Activated B cell treated with CpG ODN at 0.5 μM for 24 hours (primary cell): ENCODE data around the gene CABP7. TPM values are rescaled to one million over a fixed set of nuclear protein-coding genes. Genes with fewer than 3 reads are reported as not detected.

Experiments used
- ATAC-seq: fragments of 200-7000 bp; cut with Tn5 transposase; one replicate; pipeline ENCODE4 v1.10.0; 2021; ENCODE audit warnings: low read depth, mild to moderate bottlenecking, moderate library complexity
- CTCF ChIA-PET: fragments of 350-600 bp; sonication (Branson Sonifier 250); formaldehyde crosslinking; loops from one replicate; lab custom pipeline; 2021; ENCODE audit warnings: antibody characterized with exemption; lab: Charles Lee
- POLR2A ChIA-PET: fragments of 350-600 bp; sonication (Branson Sonifier 250); formaldehyde crosslinking; loops from one replicate; lab custom pipeline; 2021; ENCODE audit warnings: antibody characterized with exemption; lab: Charles Lee
- DNase-seq: peaks from one replicate; pipeline ENCODE4 v3.0.0; 2022
- H3K27ac Mint-ChIP-seq: one replicate; pipeline ENCODE4 v1.8.0; 2020; ENCODE audit warnings: mixed read lengths
- H3K27me3 Mint-ChIP-seq: one replicate; pipeline ENCODE4 v1.8.0; 2021; ENCODE audit warnings: mixed read lengths
- H3K36me3 Mint-ChIP-seq: one replicate; pipeline ENCODE4 v1.8.0; 2021; ENCODE audit warnings: low read depth, mixed read lengths
- H3K4me1 Mint-ChIP-seq: one replicate; pipeline ENCODE4 v1.8.0; 2021; ENCODE audit warnings: mixed read lengths
- H3K4me3 Mint-ChIP-seq: one replicate; pipeline ENCODE4 v1.8.0; 2020; ENCODE audit warnings: mild to moderate bottlenecking, mixed read lengths
- H3K9me3 Mint-ChIP-seq: one replicate; pipeline ENCODE4 v1.8.0; 2020; ENCODE audit warnings: mixed read lengths
- intact Hi-C: fragments of 100-400 bp; cut with micrococcal nuclease; formaldehyde crosslinking; loops from one replicate; pipeline ENCODE4 v1.15.1; 2024
- total RNA-seq: library from RNA; stranded (reverse); gene quantifications from 2 replicates; pipeline ENCODE4 v1.2.3, GENCODE V29; 2022
- TF ChIP-seq, protein P1 (sequence below): fragments of 200-600 bp; IDR thresholded peaks from one replicate; pipeline ENCODE4 v1.8.0; 2022; ENCODE audit warnings: antibody characterized with exemption, mild to moderate bottlenecking

The CABP7 gene
- total RNA-seq, 1 donor from 2014 or later, result 0.07 TPM

DNA sequence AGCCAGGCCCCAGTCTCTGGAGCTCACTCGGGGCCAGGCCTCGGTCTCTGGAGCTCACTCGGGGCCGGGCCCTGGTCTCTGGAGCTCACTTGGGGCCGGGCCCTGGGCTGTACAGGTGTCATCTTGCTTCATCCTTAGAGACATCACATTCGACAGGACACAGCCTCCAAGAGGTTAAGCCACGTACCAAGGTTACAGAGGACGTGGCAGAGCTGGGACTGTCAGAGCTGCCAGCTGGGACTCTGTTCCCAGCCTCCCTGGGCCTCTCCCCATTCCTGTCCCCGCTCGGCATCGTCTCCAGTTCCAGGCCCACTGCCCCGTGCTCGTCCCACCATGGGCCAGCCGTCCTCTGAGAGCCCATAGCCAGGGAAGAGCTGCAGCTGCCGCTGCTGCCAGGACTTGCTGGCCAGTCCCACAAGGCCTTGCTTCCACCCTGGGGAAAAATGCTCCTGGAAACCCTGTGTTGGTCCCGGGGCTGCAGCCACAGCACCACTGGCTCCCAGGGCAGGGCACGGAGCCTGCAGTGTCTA lies 19.6 kb downstream of the CABP7 start:
- no peak overlapping the region for H3K27ac Mint-ChIP-seq
- no peaks in the 10 kb centered on the region for H3K4me1 Mint-ChIP-seq

DNA sequence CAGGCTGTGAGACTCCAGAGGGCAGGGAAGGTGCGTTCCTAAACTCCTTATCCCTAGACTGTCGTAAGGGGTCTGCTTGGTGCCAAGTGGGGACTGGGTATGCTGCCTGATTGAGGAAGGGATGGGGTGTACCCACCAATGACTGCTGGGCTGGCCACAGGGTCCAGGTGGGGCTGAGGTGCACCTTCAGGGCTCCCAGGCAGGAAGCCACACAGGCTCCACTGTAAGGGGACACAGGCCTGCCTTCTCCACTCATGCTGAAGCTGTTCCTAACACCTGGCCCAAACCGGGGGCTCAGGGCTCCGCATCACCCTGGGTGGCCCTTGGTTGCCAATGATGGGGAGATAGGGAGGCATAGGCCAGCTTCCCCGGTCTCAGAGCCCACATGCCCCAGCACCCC lies 20.4 kb downstream of the CABP7 start:
- H3K9me3 Mint-ChIP-seq, result no peaks in the 10 kb centered on the region
- TF ChIP-seq, protein P1, sequence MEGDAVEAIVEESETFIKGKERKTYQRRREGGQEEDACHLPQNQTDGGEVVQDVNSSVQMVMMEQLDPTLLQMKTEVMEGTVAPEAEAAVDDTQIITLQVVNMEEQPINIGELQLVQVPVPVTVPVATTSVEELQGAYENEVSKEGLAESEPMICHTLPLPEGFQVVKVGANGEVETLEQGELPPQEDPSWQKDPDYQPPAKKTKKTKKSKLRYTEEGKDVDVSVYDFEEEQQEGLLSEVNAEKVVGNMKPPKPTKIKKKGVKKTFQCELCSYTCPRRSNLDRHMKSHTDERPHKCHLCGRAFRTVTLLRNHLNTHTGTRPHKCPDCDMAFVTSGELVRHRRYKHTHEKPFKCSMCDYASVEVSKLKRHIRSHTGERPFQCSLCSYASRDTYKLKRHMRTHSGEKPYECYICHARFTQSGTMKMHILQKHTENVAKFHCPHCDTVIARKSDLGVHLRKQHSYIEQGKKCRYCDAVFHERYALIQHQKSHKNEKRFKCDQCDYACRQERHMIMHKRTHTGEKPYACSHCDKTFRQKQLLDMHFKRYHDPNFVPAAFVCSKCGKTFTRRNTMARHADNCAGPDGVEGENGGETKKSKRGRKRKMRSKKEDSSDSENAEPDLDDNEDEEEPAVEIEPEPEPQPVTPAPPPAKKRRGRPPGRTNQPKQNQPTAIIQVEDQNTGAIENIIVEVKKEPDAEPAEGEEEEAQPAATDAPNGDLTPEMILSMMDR, result no peak
- peaks cover 53% of the 10 kb centered on the region for H3K36me3 Mint-ChIP-seq
- H3K27ac Mint-ChIP-seq, result no peak overlapping the region
- DNase-seq (no peak), ATAC-seq (no peak)
- no peak overlapping the region for H3K4me3 Mint-ChIP-seq
- H3K4me1 Mint-ChIP-seq, result no peaks in the 10 kb centered on the region
- ChIA-PET CTCF (no interaction called here), POLR2A (no interaction called here)
- intact Hi-C loops, result no loop called here
- H3K27me3 Mint-ChIP-seq, result no peaks in the 10 kb centered on the region

More for the DNA sequence above, 19.6 kb downstream of the CABP7 start:
- Mint-ChIP-seq H3K36me3 (peaks cover 48% of the 10 kb centered on the region), H3K4me3 (no peak overlapping the region), H3K27me3 (no peaks in the 10 kb centered on the region), H3K9me3 (no peaks in the 10 kb centered on the region)
- ChIA-PET CTCF (no interaction called here), POLR2A (no interaction called here)
- TF ChIP-seq, protein P1, result no peak
- ATAC-seq (no peak), DNase-seq (no peak)
- intact Hi-C loops, result no loop called here

DNA sequence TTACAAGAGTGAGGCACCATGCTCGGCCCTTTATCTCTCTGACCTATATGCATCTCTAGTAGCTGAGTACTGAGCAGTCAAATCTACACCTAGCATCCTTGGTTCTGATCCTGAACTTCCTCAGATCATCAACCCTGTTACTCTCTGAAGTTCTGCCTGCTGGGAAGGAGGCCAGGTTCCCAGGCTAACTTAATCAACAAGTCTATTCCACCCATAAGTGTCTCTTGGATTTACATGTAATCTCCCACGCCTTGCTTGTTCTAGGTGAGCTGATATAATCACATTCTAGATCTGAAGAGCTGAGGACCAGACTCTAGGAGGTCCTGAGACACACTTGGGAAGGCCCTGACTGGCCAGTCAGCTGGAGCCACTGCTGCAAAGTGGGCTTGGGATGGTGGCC lies 22.1 kb downstream of the CABP7 start:
- no peak overlapping the region for H3K27ac Mint-ChIP-seq
- H3K4me3 Mint-ChIP-seq, result no peak overlapping the region
- H3K27me3 Mint-ChIP-seq, result no peaks in the 10 kb centered on the region
- ChIA-PET CTCF (no interaction called here), POLR2A (interaction anchor here (1.4 kb wide), 1 partner anchor 25 kb away, joined by 4 read pairs; the partner anchor contains the start of genes UQCR10 and ZMAT5)
- H3K9me3 Mint-ChIP-seq, result no peaks in the 10 kb centered on the region
- intact Hi-C loops, result no loop called here
- H3K4me1 Mint-ChIP-seq, result no peaks in the 10 kb centered on the region
- ATAC-seq, result no peak
- TF ChIP-seq, protein P1, result no peak
- no peak for DNase-seq
- peaks cover 62% of the 10 kb centered on the region for H3K36me3 Mint-ChIP-seq

DNA sequence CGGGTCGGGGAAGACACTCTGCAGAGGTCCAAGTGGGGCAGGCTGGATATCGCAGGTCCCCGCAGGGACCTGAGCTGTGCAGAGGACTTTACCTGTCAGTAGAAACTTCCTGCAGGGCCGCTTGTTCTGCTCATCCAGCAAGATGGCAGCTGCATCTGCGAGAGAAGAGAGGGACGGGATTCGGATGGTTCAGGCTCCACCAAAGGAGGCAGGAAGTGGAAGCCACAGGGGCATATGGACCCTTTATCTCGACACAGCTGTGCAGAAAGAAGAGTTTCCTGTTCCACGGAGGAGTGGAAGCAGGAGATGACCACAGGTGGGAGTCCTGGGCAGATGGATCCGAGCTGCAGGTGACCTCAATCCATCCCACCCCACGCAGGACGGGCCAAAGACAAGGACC lies 22.5 kb downstream of the CABP7 start:
- DNase-seq (no peak), ATAC-seq (no peak)
- ChIA-PET POLR2A (interaction anchor here (1.4 kb wide), 1 partner anchor 24 kb away, joined by 4 read pairs; the partner anchor contains the start of genes UQCR10 and ZMAT5), CTCF (no interaction called here)
- peaks cover 62% of the 10 kb centered on the region for H3K36me3 Mint-ChIP-seq
- H3K9me3 Mint-ChIP-seq, result no peaks in the 10 kb centered on the region
- TF ChIP-seq, protein P1, result no peak
- H3K4me3 Mint-ChIP-seq, result no peak overlapping the region
- H3K27ac Mint-ChIP-seq, result no peak overlapping the region
- intact Hi-C loops, result no loop called here
- H3K27me3 Mint-ChIP-seq, result no peaks in the 10 kb centered on the region
- H3K4me1 Mint-ChIP-seq, result no peaks in the 10 kb centered on the region

DNA sequence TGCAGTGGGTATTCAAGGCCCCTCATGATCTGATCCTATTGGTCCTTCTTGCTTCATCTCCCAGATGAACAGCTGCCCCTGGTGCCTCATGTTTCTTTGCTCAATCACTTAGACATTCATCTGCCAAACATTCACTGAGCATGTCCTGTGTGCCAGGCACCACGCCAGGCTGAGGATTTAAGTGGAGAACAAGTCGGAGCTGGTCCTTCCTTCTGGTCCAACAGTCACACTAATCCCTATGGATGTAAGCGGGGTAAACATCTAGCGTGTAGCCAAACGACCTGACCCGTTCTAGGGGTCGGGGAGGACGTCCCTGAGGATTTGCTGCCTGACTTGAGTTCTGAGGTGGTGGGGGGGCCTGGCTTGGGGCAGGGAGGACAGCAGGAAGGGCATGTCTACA lies 25.1 kb downstream of the CABP7 start:
- Mint-ChIP-seq H3K27me3 (no peaks in the 10 kb centered on the region), H3K4me1 (no peaks in the 10 kb centered on the region), H3K27ac (no peak overlapping the region), H3K9me3 (no peaks in the 10 kb centered on the region), H3K4me3 (no peak overlapping the region), H3K36me3 (peaks cover 61% of the 10 kb centered on the region)
- no peak for ATAC-seq
- TF ChIP-seq, protein P1, result no peak
- ChIA-PET POLR2A (no interaction called here), CTCF (no interaction called here)
- intact Hi-C loops, result no loop called here
- no peak for DNase-seq
